Ishikawa (cell line): ENCODE data around the gene CDKN2B-AS1.

Experiments
- CEBPB ChIP-seq: IDR thresholded peaks from 2 replicates; pipeline ENCODE4 v1.6.1; 2012
- EGR1 ChIP-seq: IDR thresholded peaks from 2 replicates; pipeline ENCODE4 v1.6.1; 2012
- EP300 ChIP-seq: IDR thresholded peaks from 2 replicates; pipeline ENCODE4 v1.6.1; 2012; ENCODE audit warnings: borderline replicate concordance
- FOXM1 ChIP-seq: IDR thresholded peaks from 2 replicates; pipeline ENCODE4 v1.6.1; 2012; ENCODE audit warnings: low read depth, borderline replicate concordance
- MAX ChIP-seq: IDR thresholded peaks from 2 replicates; pipeline ENCODE4 v1.6.1; 2012
- TAF1 ChIP-seq: IDR thresholded peaks from 2 replicates; pipeline ENCODE4 v1.6.1; 2012; ENCODE audit warnings: low read depth, mild to moderate bottlenecking
- TCF12 ChIP-seq: IDR thresholded peaks from 2 replicates; pipeline ENCODE4 v1.6.1; 2012; ENCODE audit warnings: low read depth
- TEAD4 ChIP-seq: IDR thresholded peaks from 2 replicates; pipeline ENCODE4 v1.6.1; 2012

- no peak for TF ChIP-seq EGR1
- TF ChIP-seq FOXM1: no peak
- no peak for TF ChIP-seq EP300
- TF ChIP-seq MAX: no peak
- no peak for TF ChIP-seq TCF12
- TF ChIP-seq TAF1: no peak
- no peak for TF ChIP-seq CEBPB
- no peak for TF ChIP-seq TEAD4
These were observed 147.3 kb downstream of the CDKN2B-AS1 start for GRCh38 chr9:22141908-22142307.
